ENCODE results near the gene ARAP2. TPM values are rescaled to one million over a fixed set of nuclear protein-coding genes. Genes with fewer than 3 reads are reported as not detected.

ARAP2 gene
- total and polyA plus RNA-seq, 2 experiments from 2014 or later, result 0.70 to 2.6 TPM

- TF ChIP-seq CTCF (IDR thresholded peaks at IDR 0.05; ENCODE audit: low read depth, low read length), result no peak
- Histone ChIP-seq H3K36me3 (no peaks in the 10 kb centered on the region), H3K27ac (no peak overlapping the region), H3K9me3 (ENCODE audit: low read depth) (no peaks in the 10 kb centered on the region), H3K27me3 (no peaks in the 10 kb centered on the region), H3K4me3 (no peak overlapping the region), H3K4me1 (ENCODE audit: low read depth) (peaks cover 4% of the 10 kb centered on the region)
- DNase-seq (ENCODE audit: low read depth in 1 of 2, low spot score in 1 of 2), result no peak
Observed at GRCh38 chr4:36256398-36256891, 12.1 kb upstream of the ARAP2 start.

GRCh38 chr4:36255577-36255976 is 11.3 kb upstream of the ARAP2 start:
- Histone ChIP-seq H3K4me1 (ENCODE audit: low read depth) (peaks cover 4% of the 10 kb centered on the region), H3K36me3 (no peaks in the 10 kb centered on the region), H3K9me3 (ENCODE audit: low read depth) (no peaks in the 10 kb centered on the region), H3K4me3 (no peak overlapping the region), H3K27ac (no peak overlapping the region), H3K27me3 (no peaks in the 10 kb centered on the region)
- no peak for DNase-seq (ENCODE audit: low read depth in 1 of 2, low spot score in 1 of 2)
- TF ChIP-seq CTCF (IDR thresholded peaks at IDR 0.05; ENCODE audit: low read depth, low read length), result no peak

- Histone ChIP-seq H3K9me3 (ENCODE audit: low read depth) (no peaks in the 10 kb centered on the region), H3K4me1 (ENCODE audit: low read depth) (peaks cover 4% of the 10 kb centered on the region), H3K27ac (no peak overlapping the region), H3K27me3 (no peaks in the 10 kb centered on the region), H3K4me3 (no peak overlapping the region), H3K36me3 (no peaks in the 10 kb centered on the region)
- TF ChIP-seq CTCF (IDR thresholded peaks at IDR 0.05; ENCODE audit: low read depth, low read length), result no peak
- no peak for DNase-seq (ENCODE audit: low read depth in 1 of 2, low spot score in 1 of 2)
Observed at GRCh38 chr4:36254371-36254770, 10.1 kb upstream of the ARAP2 start.

GRCh38 chr4:36251983-36252382 is 7.7 kb upstream of the ARAP2 start:
- Histone ChIP-seq H3K27me3 (peaks cover 4% of the 10 kb centered on the region), H3K9me3 (ENCODE audit: low read depth) (no peaks in the 10 kb centered on the region), H3K36me3 (no peaks in the 10 kb centered on the region), H3K4me1 (ENCODE audit: low read depth) (peaks cover 4% of the 10 kb centered on the region), H3K4me3 (no peak overlapping the region), H3K27ac (no peak overlapping the region)
- TF ChIP-seq CTCF (IDR thresholded peaks at IDR 0.05; ENCODE audit: low read depth, low read length), result no peak
- no peak for DNase-seq (ENCODE audit: low read depth in 1 of 2, low spot score in 1 of 2)

- Histone ChIP-seq H3K9me3 (ENCODE audit: low read depth) (no peaks in the 10 kb centered on the region), H3K36me3 (no peaks in the 10 kb centered on the region), H3K27me3 (peaks cover 15% of the 10 kb centered on the region), H3K27ac (no peak overlapping the region), H3K4me3 (no peak overlapping the region), H3K4me1 (ENCODE audit: low read depth) (no peaks in the 10 kb centered on the region)
- DNase-seq (ENCODE audit: low read depth in 1 of 2, low spot score in 1 of 2), result no peak
- no peak for TF ChIP-seq CTCF (IDR thresholded peaks at IDR 0.05; ENCODE audit: low read depth, low read length)
Observed at GRCh38 chr4:36249610-36250009, 5.3 kb upstream of the ARAP2 start.

Measured in cardiac muscle cell (in vitro differentiated cells and primary cell).